HG03175 (cell line): ENCODE results near the gene APOBEC3H.
"Not testable (repeated sequence)": the region's sequence is repeated elsewhere in the genome, so short reads cannot be mapped to it uniquely, and the experiment has no call there.

Experiments used
- ATAC-seq: cut with Tn5 transposase; IDR thresholded peaks from one replicate; pipeline ENCODE4 v1.9.1; 2021; ENCODE audit warnings: mild to moderate bottlenecking, moderate library complexity; ENCODE audit not compliant: unreplicated experiment

APOBEC3H gene

DNA sequence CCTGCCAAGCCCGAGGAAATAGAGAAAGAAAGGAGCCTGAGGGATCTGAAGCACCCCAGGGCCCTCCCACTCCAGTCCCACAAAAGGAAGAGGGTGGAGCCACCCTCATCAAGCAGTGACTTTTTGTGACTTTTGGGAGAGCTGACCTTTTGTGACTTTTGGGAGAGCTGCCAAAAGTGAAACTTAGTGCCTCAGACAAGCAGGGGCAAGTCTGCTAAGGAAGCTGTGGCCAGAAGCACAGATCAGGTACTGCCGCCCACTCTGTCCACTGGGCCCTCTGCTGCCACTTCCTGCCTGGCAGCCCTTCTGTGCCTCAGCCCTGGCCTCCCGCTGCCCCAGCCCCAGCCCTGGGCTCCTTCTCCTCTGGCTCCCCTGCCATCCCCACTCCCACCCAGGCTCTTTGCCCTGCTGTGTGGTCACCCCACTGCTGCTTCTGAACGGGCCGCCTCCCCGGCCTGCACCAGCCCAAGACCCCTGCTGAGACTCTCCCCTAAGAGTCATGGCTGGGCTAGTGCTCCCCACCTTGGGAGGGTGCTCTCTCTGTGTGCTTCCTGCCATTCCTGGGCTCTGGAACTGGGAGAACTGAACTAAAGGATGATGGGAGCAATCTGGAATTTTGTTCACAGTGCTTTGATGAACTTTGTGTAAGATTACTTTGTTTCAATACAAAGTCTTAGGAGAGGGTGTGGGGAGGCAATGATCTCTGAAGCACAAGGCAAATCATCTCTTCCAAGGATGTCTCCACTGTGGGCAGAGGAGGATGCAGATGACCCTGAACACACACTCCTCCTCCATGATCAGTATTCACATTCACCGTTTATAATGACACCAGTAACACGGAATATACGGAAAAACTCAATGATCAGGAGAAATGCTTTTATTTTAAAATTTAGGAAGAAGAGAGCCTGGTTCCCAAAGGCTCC lies at the start of gene APOBEC3H:
Gene APOBEC3H, plus strand, starts transcription at position 147 of the 923 bp plus-strand sequence. CDS start 3,035 bp downstream, outside the sequence.
- ATAC-seq: no peak

- ATAC-seq: not testable (repeated sequence)
Observed at GRCh38 chr22:39049486-39049885, 47.6 kb upstream of the APOBEC3H start.

GRCh38 chr22:39051844-39052495 lies 45.1 kb upstream of the APOBEC3H start:
- not testable (repeated sequence) for ATAC-seq

DNA sequence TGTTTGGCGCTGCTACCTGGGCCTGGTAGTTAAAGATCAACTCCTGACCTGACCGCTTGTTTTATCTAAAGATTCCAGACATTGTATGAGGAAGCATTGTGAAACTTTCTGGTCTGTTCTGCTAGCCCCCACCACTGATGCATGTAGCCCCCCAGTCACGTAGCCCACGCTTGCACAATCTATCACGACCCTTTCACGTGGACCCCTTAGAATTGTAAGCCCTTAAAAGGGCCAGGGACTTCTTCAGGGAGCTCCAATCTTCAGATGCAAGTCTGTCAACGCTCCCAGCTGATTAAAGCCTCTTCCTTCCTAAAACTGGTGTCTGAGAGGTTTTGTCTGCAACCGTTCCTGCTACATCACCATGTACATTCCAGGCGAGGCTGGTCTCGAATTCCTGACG lies 41.4 kb upstream of the APOBEC3H start:
- no peak for ATAC-seq

- ATAC-seq: not testable (repeated sequence)
Observed at GRCh38 chr22:39061290-39061689, 35.8 kb upstream of the APOBEC3H start.

DNA sequence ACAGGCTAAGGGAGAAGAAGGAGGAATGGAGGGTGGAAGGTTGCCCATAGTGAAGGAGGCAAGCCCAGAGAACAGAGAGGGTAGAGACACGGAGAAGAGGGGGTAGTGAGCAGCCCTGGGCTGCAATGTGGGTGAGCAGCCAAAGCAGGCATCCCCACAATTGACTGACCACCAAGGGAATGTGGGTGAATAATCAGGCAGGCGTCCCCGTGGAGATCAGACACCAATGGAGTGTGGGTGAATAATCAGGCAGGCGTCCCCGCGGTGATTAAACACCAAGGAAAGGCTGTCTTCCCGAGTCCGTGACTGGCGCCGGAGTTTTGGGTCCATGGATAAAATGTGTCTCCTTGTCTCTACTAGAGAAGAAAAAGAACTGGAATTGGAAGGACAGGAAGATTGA lies 35.1 kb upstream of the APOBEC3H start:
- ATAC-seq: not testable (repeated sequence)

GRCh38 chr22:39063904-39064303 lies 33.1 kb upstream of the APOBEC3H start:
- peak; percentile 49 for ATAC-seq

DNA sequence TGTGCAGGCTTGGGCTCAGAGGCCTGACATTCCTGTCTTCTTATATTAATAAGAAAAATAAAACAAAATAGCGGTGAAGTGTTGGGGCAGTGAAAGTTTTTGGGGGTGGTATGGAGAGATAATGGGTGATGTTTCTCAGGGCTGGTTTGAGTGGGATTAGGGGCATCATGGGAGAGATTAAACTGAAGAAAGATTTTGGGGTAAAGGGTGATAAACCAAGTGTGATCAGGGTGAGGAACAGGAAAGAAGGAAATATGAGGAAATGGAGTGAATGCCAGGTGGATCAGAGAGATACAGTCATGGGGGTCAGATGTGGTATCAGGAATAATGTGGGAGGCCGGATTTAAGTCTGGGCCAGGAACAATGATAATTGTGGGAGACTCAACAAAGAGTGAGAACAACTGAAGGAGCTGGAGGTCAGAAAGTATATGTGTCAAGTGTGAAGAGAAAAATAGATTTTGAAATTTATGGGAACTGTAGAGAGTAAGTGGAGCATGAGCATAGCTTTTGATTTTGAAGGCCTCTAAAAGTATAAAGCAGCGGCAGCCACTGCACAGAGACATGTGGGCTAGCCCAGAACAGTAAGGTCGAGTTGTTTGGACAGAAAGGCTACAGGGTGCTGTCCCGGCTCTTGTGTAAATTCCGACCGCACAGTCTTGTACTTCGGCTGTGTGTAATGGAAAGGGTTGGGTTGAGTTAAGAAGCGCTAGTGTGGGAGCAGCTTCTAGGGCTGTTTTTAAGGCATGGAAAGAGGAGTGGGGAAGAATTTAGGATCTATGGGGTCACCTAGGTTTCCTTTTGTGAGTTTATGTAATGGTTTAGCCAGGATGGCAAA lies 30.4 kb upstream of the APOBEC3H start:
- not testable (repeated sequence) for ATAC-seq

DNA sequence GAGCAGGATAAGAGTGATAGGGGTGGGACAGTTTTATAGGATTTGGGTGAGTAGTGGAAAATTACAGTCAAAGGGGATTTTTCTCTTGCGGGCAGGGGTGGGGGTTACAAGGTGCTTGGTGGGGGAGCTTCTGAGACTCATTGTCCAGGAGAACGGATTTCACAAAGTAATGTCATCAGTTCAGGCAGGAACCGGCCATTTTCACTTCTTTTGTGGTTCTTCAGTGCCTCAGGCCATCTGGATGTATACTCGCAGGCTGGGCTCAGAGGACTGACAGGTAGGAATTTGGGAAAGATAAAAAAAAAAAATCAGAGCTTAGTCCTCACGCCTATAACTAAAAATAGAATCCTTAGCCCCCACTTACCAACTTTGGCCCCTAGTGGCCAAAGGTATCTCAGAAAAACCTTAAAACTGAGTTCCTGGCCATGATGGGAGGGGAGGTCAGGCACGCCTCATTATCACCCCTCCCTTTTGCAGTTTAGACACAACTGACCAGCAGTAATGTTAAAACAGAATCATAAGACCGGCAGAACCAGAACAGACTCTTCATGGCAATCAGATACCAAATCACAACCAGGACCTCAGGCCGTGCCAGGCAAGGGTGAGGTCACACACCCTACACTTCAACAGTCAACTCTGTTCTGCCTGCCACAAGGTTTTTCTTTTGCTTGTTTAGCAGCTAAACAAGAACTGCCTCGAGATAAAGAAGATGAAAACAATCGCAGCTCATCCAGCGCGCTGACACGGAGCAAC lies 28.8 kb upstream of the APOBEC3H start:
- ATAC-seq: no peak

DNA sequence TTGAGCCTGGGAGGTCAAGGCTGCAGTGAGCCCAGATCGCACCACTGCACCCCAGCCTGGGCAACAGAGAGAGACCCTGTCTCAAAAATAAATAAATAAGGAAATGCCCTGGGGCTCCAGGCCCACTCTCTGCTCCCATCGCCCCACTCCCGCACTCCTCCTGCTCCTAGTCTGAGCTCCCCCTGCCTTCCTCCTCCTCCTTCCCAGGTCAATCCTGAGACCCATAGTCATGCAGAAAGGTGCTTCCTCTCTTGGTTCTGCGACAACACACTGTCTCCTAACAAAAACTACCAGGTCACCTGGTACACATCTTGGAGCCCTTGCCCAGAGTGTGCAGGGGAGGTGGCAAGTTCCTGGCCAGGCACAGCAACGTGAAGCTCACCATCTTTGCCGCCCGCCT lies 26.9 kb upstream of the APOBEC3H start:
- ATAC-seq: no peak

DNA sequence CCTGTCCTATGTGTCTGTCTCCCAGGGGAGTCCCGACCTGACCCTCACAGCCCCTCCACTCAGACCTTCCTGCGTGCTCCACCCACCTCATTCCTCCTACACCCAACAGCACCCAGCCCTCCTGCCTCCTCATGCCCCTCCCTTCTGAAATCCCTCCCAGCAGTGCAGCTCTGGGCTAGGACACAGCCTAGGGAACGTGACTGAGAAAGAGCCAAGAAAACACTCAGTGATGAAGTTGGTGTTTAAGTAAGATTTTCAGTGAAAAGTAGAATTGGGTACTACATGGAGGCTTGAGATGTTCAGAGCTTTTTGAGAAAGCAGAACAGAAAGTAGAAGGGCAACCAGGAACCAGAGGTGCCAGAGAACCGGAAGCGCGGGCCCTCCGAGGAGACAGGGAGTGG lies 24.5 kb upstream of the APOBEC3H start:
- peak; percentile 51 for ATAC-seq

DNA sequence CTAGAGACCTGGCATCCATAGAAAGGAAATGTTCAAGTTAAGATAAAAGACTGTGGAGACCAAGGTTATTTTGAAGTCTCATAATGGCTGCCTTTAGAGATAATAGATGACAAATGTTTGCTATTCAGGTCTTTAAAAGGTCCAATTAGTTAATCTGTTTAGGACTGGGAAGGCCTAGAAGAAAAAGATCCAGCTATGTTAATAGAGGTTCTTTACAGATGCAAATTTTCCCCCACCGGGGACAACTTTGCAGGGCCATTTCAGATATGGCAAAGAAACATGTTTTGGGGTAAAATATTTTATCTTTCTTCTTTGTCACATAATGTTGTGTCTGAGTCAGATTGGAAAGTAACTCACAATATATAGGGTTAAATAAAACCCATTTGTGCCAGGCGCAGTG lies 23.1 kb upstream of the APOBEC3H start:
- no peak for ATAC-seq

GRCh38 chr22:39076155-39077025 lies 20.7 kb upstream of the APOBEC3H start:
- not testable (repeated sequence) for ATAC-seq

DNA sequence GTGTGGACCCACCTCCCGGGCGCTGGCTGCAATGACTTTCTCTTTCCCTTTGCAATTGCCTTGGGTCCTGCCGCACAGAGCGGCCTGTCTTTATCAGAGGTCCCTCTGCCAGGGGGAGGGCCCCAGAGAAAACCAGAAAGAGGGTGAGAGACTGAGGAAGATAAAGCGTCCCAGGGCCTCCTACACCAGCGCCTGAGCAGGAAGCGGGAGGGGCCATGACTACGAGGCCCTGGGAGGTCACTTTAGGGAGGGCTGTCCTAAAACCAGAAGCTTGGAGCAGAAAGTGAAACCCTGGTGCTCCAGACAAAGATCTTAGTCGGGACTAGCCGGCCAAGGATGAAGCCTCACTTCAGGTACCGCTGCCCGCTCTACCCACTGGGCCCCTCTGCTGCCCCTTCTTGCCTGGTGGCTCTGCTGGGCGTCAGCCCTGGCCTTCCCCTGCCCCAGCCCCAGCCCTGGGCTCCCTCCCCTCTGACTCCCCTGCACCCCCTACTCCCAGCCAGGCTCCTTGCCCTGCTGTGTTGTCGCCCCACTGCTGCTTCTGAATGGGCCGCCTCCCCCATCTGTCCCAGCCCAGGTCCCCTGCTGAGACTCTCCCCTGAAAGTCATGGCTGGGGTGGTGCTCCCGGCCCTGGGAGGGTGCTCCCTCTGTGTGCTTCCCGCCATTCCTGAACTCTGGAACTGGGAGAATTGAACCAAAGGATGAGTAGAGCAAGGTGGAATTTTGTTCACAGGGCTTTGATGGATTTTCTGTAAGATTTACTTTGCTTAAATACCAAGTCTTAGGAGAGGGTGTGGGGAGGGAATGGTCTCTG lies 19.8 kb upstream of the APOBEC3H start, which contains the start of gene APOBEC3G:
Gene APOBEC3G, plus strand, starts transcription at position 250 of the 815 bp plus-strand sequence. Its CDS starts 87 bp downstream, at position 337.
- ATAC-seq: peak; percentile 62

DNA sequence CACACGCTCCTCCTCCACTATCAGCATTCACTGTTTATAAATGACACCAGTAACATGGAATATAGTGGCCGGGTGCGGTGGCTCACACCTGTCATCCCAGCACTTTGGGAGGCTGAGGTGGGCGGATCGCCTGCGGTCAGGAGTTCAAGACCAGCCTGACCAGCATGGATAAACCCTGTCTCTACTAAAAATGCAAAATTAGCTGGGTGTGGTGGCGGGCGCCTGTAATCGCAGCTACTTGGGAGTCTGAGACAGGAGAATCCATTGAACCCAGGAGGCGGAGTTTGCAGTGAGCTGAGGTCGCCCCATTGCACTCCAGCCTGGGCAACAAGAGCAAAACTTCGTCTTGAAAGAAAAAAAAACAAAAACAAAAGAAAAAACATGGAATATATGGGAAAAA lies 19.1 kb upstream of the APOBEC3H start:
- not testable (repeated sequence) for ATAC-seq

DNA sequence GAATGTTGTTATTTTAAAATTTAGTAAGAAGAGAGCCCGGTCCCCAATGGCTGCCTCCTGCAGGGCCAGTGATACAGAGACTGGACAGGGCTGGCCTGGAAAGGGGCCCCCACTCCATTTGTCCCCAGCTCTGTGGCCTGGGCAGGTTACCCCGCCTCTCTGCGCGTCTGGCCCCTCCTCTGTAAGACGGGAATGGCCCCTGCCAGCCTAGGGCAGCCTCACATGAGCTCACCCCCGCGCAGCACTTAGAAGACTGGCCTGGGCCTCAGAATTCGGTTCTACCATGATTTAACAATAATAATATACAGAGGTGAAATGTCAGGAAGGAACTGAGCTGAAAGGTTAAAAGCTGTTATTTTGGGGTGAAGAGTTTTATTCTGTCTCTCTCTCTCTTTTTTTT lies 18.7 kb upstream of the APOBEC3H start:
- no peak for ATAC-seq

GRCh38 chr22:39079054-39079637 lies 17.9 kb upstream of the APOBEC3H start:
- not testable (repeated sequence) for ATAC-seq
